Nephron (organoid): ENCODE data around the gene GAB4.

ENCODE experiments used
- H3K27ac Mint-ChIP-seq, 3 experiments: 2 replicates each; pipeline ENCODE4 v1.8.0; 2020; ENCODE audit warnings: mixed read lengths in 3 of 3, mild to moderate bottlenecking in 2 of 3, moderate library complexity in 1 of 3
- H3K27me3 Mint-ChIP-seq: 2 replicates; pipeline ENCODE4 v1.8.0; 2021; ENCODE audit warnings: low read depth, mild to moderate bottlenecking, moderate library complexity, mixed read lengths
- H3K36me3 Mint-ChIP-seq: 2 replicates; pipeline ENCODE4 v1.8.0; 2020; ENCODE audit warnings: low read depth, mixed read lengths
- H3K4me1 Mint-ChIP-seq: 2 replicates; pipeline ENCODE4 v1.8.0; 2020; ENCODE audit warnings: mixed read lengths
- H3K4me3 Mint-ChIP-seq, 3 experiments: 2 replicates each; pipeline ENCODE4 v1.8.0; 2020; ENCODE audit warnings: mild to moderate bottlenecking in 3 of 3, mixed read lengths in 3 of 3, moderate library complexity in 2 of 3
- H3K9me3 Mint-ChIP-seq: 2 replicates; pipeline ENCODE4 v1.8.0; 2020; ENCODE audit warnings: mixed read lengths
- TF ChIP-seq, protein P1 (sequence below), 3 experiments: fragments of 200-600 bp; sonication (generic); IDR thresholded peaks; one replicate each; pipeline ENCODE4 v1.5.0; 2021; ENCODE audit warnings: antibody characterized with exemption in 3 of 3; ENCODE audit not compliant: unreplicated experiment in 3 of 3

The GAB4 gene

DNA sequence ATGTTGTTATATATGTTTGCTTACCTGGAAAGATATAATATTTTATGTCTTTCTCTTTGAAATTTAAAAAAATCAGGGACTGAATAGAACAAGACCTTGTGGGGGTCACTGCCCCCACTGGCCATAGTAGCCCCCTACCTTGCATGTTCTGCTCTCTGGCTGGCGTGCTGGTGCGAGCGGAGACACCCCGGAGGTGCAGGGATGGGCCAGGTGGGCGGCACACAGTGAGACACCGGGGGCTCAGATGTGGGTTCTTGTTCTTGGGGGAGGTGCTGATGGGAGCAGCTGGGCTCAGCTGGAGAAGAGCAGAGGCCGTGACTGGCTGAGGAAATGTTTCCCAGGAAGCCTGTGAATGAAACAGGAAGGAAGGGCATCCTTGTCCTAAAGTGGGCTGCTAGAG lies 20.2 kb downstream of the GAB4 start:
- H3K4me3 Mint-ChIP-seq = no peak overlapping the region
- H3K9me3 Mint-ChIP-seq = peaks cover 53% of the 10 kb centered on the region
- H3K27me3 Mint-ChIP-seq = no peaks in the 10 kb centered on the region
- no peaks in the 10 kb centered on the region for H3K4me1 Mint-ChIP-seq
- no peaks in the 10 kb centered on the region for H3K36me3 Mint-ChIP-seq
- no peak overlapping the region for H3K27ac Mint-ChIP-seq
- TF ChIP-seq, protein P1, sequence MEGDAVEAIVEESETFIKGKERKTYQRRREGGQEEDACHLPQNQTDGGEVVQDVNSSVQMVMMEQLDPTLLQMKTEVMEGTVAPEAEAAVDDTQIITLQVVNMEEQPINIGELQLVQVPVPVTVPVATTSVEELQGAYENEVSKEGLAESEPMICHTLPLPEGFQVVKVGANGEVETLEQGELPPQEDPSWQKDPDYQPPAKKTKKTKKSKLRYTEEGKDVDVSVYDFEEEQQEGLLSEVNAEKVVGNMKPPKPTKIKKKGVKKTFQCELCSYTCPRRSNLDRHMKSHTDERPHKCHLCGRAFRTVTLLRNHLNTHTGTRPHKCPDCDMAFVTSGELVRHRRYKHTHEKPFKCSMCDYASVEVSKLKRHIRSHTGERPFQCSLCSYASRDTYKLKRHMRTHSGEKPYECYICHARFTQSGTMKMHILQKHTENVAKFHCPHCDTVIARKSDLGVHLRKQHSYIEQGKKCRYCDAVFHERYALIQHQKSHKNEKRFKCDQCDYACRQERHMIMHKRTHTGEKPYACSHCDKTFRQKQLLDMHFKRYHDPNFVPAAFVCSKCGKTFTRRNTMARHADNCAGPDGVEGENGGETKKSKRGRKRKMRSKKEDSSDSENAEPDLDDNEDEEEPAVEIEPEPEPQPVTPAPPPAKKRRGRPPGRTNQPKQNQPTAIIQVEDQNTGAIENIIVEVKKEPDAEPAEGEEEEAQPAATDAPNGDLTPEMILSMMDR (IDR thresholded peaks at IDR 0.05; ENCODE audit: unreplicated experiment in 3 of 3) = no peak

DNA sequence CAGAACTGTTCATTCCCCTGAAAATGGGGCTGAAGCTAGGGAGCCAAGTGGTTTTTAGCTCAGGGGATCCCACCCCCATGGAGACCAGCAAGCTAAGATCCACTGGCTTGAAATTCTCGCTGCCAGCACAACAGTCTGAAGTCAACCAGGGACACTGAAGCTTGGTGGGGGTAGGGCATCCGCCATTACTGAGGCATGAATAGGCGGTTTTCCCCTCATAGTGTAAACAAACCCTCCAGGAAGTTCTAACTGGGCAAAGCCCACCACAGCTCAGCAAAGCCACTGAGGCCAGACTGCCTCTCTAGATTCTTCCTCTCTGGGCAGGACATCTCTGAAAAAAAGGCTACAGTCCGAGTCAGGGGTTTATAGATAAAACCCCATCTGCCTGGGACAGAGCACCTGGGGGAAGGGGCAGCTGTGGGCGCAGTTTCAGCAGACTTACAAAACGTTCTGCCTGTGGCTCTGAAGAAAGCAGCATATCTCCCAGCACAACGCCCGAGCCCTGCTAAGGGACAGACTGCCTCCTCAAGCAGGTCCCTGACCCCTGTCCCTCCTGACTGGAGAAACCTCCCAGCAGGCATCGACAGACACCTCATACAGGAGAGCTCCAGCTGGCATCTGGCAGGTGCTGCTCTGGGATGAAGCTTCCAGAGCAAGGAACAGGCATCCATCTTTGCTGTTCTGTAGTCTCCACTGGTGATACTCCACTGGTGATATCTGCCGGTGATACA lies 32.7 kb downstream of the GAB4 start:
- Mint-ChIP-seq H3K27ac (no peak overlapping the region), H3K27me3 (no peaks in the 10 kb centered on the region), H3K4me3 (no peak overlapping the region), H3K4me1 (no peaks in the 10 kb centered on the region), H3K36me3 (no peaks in the 10 kb centered on the region), H3K9me3 (peaks cover 41% of the 10 kb centered on the region)
- TF ChIP-seq, protein P1 (IDR thresholded peaks at IDR 0.05; ENCODE audit: unreplicated experiment in 3 of 3) = no peak

DNA sequence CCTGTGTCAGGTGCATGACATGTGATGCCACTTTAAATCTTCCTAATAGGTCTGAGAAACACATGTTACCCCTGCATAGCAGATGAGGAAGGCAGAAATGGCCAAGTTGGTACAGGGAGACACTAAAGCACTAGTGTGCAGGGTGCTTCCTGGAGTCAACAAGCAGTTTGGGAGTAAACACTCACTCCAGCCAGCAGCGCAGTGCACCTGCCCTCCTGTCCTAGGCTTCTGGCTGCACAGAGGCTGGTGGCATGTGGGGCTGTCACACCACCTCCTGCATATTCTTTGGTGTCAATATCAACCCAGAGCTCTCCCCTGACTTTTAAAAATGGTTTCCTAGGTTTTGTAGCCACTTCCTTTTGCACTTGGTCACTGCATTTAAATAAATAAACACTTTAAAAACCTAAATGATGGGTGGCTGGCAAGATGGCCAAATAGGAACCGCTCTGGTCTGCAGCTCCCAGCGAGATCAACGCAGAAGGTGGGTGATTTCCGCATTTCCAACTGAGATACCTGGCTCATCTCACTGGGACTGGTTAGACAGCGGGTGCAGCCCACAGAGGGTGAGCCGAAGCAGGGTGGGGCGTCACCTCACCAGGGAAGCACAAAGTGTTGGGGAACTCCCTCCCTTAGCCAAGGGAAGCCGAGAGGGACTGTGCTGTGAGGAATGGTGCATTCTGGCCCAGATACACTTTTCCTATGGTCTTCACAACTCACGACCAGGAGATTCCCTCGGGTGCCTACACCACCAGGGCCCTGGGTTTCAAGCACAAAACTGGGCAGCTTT lies 33.5 kb downstream of the GAB4 start:
- H3K4me1 Mint-ChIP-seq = no peaks in the 10 kb centered on the region
- TF ChIP-seq, protein P1 (IDR thresholded peaks at IDR 0.05; ENCODE audit: unreplicated experiment in 3 of 3) = no peak
- no peak overlapping the region for H3K4me3 Mint-ChIP-seq
- H3K36me3 Mint-ChIP-seq = no peaks in the 10 kb centered on the region
- H3K27me3 Mint-ChIP-seq = no peaks in the 10 kb centered on the region
- H3K27ac Mint-ChIP-seq = no peak overlapping the region
- peaks cover 36% of the 10 kb centered on the region for H3K9me3 Mint-ChIP-seq

DNA sequence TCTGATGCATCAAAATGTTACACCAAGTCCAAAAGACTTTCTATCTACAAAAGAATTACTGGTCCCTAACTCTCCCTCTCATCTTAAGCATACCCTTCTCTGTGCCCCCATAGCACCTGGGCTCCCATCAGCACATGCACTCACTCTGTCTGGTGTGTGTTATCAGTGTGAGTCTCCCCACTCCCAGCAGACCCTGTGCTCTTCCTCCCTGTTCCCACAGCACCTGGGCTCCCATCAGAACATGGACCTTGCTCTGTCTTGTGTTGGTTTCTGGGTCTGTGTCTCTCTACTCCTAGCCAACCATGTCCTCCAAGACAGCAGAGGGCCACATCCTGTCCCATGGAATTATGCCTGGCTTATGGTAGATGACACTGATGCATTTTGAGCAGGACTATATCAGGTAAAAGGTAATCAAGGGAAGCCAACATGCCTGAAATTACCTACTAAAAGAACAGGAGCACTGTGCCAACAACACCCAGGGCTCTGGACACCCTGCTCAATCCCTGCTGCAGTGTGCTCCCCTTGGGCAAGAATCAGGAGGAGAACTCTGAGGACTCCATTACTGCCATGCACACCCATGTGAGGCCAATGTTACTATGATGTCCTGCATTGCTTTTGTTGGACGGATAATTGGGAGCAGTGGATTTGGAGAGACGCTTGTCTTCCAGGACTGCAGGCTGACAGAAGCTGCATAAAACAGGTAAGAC lies 34.3 kb downstream of the GAB4 start:
- Mint-ChIP-seq H3K9me3 (peaks cover 34% of the 10 kb centered on the region), H3K4me1 (no peaks in the 10 kb centered on the region), H3K36me3 (no peaks in the 10 kb centered on the region), H3K27ac (no peak overlapping the region), H3K4me3 (no peak overlapping the region), H3K27me3 (no peaks in the 10 kb centered on the region)
- TF ChIP-seq, protein P1 (IDR thresholded peaks at IDR 0.05; ENCODE audit: unreplicated experiment in 3 of 3) = no peak

DNA sequence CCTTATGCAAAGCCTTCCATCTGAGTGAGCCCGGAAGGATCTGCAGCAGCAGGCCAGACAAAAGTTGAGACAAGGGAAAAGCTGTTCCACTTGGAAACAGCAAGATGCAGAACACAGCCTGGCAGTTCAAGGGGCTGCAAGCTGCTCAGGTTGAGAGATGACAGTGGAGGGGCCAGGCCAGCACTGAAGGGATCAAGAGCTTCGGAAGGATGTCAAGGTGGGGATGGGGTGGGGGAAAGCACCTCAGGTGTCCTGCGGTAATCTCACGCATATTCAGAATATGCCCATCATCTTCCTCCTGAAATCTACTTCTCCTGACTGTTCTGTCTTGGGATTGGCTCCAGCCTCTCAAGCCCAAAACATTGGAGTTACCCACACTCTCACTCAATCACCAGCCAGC lies 35.7 kb downstream of the GAB4 start:
- Mint-ChIP-seq H3K36me3 (no peaks in the 10 kb centered on the region), H3K4me1 (no peaks in the 10 kb centered on the region), H3K9me3 (peaks cover 39% of the 10 kb centered on the region), H3K27ac (no peak overlapping the region), H3K4me3 (no peak overlapping the region), H3K27me3 (peaks cover 7% of the 10 kb centered on the region)
- TF ChIP-seq, protein P1 (IDR thresholded peaks at IDR 0.05; ENCODE audit: unreplicated experiment in 3 of 3) = no peak
